ENCODE results near the gene DST.
A peak's percentile ranks its signal among the peaks of the same experiment; 100 is the strongest.
"Not testable (repeated sequence)": the region's sequence is repeated elsewhere in the genome, so short reads cannot be mapped to it uniquely, and the experiment has no call there.

DST gene

DNA sequence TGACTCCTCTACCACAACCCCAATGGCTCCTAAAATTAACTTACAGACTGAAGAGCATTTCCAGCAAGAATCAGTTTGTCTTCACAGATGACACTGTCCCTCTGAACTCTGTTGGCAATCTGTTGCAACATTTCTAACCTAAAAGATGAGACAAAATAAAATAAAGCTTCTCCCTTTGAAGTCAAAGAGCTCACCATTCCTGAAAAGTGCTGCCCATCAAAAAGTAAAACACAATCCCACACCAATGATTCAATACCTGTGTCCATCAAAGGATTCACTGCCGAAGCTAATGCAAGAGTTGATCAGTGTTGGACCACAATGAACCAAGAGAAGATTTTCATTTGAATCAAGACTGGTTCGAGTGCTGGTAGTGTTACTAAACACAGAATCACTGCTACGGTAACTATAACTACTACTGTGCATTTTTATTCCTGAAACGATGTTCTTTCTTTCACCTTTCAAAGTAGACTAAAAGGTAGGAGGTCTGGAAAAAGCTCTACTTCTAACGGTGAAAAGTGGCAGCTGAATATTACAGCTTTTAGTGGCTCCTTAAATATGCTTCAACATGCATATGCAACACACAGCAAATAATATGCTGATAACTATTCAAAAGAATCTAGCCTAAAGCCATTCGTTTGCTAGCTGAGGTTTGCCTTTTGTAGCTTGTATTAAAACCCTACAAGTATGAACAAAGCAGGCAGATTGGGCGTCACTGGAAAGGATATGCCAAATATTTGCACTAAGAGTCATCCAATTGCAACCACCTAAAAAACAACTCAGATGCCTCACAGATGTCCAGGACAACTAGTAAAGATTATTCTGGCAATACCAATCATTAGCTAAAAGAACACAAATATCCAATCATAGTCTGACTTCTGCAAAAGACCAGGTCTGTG lies at the start of gene DST:
Gene DST (minus strand): TSS at position 524 of the 896 bp plus-strand sequence.
- peak; percentile 93 for DNase-seq

DNA sequence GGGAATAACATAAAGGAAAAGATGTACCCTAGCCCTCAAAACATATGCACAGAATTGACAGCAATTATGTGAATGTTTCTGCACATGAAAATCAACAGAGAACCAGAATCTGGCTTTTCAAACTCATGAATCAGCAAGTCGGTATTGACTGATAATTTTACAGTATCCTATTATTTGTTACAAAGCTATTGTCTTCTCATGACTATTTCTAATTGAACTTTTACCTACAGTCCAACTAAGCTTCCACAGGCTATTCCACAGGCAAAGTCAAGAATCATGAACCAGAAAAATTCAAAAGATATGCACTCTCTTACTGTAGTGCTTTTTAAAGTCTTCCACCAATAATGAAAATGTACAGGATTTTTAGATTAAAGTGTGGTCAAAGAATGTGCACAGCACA lies 49.1 kb upstream of the DST start:
- no peak for DNase-seq

DNA sequence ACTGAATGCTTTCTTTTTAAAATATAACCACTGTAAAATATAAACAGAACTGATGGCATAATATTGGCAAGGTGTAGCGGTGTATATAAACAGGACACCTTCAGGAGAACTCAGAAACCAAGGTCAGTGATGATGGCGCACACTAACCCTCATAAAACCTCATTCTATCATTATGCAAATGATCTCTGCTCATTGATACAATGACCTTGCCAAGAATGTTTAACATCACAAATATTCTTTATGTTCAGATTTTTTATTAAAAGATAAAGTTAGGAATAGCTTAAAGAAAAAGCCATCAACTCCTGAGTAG lies 48.6 kb upstream of the DST start:
- DNase-seq = no peak

DNA sequence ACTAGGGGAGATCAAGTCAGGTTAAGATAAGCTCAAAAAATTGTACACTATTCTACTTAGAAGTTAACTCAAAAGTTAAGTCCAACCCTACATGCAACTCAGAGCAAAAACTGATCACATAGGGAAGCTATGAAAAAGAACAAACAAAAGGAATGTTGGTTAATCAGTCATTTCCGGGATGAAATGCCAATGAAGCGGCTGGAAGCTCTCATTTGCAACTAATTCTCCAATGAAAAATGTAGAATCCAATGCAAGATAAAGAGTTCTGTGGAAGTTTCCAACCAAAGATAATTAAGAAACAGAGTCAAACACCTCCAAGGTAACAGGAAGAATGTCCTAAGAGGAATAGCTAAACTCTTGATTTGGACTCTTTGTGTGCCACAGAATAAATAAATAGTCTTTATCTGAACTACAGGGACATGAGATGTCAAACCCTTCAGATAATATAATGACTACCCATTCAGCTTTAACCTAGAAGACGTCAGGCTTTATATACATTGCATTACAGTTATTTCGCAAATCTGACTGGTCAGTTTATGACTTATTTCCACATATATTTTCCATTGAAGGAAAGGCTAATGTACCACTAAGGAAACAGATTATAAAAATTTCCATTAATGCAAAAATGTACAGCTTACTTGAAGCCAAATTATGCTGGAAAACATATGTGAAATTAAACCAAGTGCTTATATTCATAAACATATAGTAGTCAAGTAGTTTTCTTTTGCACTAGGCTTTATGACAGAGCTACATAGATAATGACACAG lies 48.0 kb upstream of the DST start:
- DNase-seq = peak; percentile 69

DNA sequence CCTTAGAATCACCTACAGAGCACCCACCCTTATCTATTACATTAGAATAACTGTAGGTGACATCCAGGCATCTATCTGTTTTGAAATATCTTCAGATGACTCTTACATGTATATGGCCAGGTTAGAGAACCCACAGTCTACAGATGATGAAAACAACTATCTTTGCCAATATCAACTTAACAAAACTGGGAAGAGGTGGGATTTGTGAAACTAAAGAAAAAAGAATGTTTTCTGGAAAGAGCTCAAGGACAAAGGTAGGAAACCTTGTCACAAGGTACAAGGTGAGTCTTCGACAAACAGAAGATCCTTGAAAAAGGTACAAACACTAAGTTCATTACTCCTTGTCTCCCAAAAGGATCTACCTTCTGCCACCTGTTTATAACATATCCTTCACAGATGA lies 47.0 kb upstream of the DST start:
- DNase-seq = no peak

DNA sequence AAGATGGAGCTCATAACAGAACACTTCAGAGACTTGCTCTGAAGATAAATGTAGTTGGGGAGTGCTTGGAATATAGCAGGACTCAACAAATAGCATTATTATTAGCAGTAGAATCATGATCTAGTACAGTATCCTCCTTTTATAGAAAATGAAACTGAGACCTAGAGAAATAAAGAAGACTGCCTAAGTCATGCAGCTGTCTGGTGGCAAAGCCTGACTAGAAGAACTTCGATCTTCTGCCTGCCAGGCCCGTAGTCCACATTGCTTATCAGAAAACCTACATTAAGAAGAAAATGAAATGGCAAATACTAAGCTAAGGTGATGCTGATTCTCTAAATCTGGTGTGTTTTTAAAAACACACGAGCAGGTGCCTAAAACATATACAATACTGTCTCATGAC lies 46.4 kb upstream of the DST start:
- no peak for DNase-seq

DNA sequence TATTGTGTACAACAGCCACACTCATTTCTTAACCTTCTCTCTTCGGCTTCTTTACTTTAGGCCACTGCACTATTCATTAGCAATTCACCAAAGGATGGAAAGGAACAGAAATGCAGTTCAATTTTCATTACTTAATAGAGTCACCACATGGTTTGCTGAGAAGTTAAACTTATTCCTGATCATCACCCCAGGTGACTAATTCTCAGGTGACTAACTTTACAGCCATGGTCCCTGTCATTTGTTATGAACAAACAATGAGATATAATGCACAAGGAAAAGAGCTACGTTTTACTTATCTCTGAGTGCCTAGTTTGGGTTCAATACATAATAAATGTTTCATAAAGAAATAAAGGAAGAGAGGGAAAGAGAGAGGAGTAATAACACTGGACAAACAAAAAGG lies 45.8 kb upstream of the DST start:
- no peak for DNase-seq

DNA sequence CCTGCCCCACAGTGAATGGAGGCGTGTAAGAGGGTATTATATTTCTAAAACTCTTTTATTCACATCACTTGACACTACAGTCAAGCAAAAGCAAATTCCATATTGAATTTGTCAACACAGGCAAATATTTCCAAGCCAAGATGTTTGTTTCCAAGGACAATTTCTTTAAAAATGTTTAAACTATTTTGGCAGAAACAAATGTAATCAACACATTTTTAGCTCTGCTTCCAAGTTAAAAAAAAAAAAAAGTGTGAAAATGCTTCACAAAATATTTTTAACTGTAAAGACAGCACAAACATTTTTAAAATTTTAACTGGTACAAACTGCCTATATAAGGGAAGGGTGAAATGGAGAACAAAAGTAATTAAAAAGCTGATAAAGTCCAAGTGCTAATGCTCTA lies 44.9 kb upstream of the DST start:
- DNase-seq = no peak

DNA sequence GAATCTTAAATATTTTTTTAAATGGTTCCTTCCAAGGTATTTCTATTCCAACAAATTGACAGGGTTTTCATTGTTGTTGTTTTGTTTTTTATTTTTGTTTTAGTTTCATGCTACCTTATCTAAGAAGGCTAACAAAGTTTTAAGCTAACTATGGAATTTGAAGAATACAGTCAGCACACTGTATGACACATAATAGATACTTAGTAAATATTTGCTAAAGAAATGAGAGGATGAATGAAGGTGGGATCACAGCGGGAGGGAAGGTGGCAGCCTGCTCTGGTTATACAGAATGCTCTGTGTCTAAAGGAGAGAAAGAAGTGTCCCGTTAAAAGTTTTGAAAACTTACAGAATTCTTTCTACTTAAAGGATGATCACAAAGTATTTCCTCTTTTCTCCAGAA lies 43.7 kb upstream of the DST start:
- no peak for DNase-seq

DNA sequence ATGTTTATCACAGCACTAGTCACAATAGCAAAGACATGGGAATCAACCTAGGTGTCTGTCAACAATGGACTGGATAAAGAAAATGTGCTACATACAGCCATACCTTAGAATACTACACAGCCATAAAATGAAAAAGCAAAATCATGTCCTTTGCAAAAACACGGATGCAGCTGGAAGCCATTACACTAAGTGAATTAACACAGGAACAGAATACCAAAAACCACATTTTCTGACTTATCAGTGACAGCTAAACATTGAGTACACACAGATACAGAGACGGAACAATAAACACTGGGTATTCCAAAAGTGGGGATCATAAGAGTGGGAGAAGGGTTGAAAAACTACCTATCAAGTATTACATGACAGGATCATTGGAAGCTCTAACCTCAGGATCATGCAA lies 43.3 kb upstream of the DST start:
- no peak for DNase-seq

DNA sequence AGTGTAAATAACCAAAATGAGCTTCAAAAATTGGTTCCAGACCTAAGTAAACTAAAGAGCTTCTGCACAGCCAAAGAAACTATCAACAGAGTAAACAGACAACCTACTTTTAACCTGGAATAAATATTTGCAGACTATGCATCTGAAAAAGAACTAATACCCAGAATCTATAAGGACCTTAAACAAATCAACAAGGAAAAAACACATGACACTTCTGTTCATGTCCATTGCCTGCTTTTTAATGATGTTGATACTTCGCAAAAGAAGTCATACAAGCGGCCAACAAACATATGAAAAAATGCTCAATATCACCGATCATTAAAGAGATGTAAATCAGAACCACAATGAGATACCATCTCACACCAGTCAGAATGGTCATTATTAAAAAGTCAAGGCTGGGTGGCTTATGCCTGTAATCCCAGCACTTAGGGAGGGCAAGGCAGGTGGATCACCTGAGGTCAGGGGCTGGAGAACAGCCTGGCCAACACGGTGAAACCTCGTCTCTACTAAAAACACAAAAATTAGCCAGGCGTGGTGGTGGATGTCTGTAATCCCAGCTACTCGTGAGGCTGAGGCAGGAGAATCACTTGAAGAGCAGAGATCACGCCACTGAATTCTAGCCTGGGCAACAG lies 42.5 kb upstream of the DST start:
- no peak for DNase-seq

DNA sequence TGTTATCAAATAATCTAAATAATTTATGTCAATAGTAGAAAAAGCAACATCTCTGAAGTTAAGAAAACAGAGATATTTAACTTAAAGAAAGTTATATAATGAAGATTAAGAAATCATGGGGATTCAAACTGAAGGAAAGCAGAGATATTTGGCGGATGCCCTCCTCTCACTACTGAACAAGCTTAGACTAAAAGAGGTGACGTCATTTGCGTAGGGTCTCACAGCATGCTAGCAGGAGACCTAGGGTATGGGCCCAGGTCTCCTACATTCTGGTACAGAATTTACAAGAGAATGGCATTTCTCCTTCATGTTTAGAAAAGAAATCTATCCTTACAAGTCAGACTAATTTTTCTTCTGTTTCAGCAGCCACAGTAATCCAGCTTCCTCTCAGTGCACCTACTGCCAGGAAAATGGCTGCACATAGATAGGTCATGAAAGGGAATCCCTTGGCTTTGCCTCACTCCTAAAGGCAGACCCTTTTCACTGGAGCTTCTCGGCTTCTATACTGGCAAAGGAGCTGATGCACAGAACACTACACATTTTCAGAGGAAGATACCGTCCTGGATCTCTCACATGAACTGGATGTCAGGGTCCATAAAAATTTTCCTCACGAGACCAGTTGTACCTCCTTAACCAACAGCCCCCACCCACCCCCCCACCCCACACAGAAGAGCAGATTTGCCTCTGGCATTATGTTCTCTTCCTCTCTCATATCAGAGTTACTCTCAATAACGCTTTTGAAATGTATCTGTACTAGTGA lies 41.8 kb upstream of the DST start:
- DNase-seq = no peak

DNA sequence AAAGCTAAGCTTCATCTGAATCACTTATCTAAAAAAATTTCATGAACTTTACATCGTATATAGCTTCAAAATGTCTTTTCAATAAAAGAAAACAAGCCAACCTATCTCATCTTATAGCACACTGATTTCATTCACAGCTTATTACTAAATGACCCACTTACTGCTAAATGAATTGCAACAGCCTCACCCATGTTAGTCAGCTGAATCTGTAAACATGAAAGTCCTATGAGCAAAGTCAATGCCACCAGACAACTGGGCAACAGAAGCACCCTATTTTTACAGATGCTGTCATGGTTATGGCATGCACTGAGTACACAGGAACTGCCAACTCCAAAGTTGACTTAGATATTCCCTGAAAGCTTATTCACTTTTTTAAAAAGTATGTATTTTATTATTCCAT lies 41.2 kb upstream of the DST start:
- peak; percentile 61 for DNase-seq

DNA sequence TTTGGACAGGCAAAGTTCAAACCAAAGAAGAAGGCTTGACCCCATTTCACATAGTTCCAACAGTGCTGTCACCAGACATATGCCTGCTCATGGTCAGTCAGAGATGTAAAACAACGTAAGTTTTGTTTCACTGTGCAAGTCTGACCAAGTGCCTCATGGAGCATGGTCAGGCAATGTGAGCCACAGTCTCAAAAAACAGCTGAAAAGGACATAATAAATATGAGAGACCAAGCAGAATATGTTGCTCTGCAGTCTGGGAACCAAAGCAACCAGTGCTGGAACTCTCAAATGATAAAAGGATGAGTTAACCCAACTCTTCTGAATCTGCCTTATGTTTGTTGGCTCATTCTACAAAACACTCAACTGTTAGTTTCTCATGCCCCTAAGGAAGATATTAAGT lies 39.9 kb upstream of the DST start:
- DNase-seq = no peak

DNA sequence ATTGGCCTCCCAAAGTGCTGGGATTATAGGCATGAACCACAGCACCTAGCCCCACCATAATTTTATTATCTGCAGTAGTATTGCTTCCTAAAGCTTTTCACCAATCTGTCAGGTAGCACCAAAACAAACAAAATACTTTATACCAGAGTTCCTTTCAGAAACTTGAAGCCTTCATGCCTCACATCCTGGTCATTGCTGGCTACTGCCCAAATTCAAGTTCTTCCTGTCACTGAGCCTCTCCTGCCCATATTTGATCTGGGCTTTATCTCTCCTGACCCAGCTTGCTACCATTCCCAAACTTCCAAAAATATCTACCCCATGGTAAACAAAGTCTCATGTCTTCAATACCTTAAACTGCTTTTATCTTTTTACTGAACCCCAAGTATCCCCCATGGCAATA lies 34.9 kb upstream of the DST start:
- DNase-seq = peak; percentile 31

DNA sequence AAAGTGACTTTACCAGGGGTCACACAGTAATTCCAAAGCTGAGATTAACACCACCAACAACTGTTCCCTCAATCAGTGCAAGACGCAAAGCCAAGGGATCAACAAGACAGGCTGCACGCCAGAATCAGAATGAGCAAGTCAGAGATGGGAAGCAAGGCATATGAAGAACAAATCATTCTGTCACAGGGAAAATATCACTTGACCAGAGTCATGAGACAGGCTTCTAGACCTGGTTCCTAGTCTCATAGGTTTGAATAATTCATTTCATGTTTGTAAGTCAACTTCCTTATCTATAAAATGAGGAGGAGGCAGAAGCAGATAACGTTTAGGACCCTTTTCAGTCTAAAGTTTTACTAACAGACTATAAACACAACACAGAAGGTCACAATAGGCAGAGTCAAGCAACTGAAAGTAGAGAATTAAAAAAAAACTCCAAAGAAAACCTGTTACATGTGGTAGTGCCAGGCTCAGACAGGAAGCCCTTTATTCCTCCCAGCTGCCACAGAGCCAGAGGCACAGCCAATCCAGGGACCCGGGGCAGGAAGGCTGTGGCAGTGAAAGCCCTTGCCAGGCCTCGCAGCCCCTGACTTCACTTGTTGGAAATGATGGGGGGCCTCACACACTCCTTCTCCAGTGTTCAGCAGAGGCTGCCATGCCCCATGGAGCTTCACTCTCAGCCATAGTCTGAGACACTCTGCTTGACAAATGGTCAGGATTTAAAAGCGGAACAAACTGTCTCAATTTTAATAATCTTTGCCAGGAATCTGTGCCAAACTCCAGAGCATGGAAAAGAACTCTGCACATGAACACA lies 29.2 kb upstream of the DST start:
- DNase-seq = no peak

DNA sequence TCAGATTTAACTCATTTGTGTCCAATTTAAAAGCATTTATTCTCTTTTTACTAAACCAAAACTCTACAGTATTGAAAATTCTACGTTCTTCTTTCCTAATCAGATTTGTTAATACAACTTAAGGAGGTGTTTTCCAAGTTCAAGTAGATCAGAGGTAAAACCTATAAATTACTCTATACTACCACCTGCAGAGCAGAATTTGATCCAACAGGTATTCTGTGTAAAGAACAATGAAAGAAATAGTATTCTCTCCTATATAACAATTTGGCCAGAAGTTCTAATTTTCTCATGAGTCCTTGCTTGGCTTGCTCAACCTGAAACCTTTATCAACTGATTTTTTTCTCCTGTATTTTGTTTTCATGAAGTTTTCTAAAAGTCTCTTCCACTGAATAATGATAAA lies 28.5 kb upstream of the DST start:
- no peak for DNase-seq

DNA sequence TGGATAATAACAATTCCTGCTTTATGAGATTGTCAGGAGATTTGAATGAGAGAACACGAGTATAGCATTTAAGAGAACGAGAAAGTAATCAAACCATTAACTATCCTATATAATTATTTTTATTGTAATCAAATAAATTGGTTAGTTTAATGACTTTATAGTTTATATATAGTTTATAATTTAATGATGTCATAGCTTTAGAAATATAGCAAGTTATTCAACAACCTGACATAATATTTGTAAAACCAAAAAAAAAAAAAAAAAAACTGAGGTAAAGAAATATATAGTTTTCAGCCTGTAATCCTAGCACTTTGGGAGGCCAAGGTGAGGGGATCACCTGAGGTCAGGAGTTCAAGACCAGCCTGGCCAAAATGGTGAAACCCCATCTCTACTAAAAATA lies 26.4 kb upstream of the DST start:
- no peak for DNase-seq

DNA sequence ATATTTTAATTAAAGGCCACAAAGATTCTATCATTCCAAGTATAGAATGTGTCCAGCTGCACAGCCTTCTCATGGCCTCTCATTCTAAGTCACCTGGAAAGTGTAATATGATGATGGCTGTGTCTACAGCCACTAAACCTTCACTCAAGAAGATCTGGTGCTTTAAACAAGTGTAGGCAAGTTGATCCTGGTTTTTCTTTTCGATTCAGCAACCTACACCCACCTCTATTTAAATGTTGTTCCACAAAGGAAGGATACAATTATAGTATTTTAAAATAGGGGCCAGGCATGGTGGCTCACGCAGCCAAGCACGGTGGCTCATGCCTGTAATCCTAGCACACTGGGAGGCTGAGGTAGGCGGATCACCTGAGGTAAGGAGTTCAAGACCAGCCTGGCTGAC lies 25.5 kb upstream of the DST start:
- DNase-seq = no peak

DNA sequence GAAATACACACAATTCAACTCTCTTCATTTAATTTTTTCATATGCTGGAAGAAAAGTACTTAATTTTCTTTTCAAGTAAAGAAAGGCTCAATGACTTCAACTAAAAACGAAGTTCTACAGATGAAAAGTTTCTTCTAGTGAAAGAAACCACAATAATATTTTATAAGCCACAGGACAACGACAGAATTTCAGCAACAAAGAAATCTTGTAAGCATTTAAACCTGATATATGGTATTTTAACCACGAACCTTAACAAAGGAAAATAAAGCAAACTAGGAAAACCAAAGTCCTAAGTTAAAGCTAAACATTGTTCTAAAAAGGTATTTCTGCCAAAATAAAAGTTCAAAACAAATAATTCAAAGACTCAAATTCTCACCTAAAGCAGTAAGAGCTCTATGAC lies 24.6 kb upstream of the DST start:
- no peak for DNase-seq

DNA sequence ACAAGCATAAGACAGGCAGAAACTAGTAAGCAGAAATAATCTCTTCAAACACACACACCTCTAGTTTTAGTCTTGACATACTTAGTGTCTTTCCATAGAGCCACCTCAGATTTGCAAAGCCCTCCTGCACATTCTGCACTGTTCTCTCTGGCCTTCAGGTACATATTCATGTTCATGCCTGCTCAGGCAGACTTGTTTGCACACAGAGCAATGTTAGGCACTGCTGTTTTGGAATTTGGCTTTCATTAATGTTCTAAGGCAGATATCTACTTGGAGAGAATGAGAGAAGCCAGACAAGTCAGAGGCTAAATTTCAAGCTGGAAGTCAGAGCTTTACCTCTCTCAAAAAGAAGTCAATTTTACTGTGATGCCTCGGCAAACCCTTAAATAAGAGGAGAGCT lies 21.3 kb upstream of the DST start:
- DNase-seq = no peak

DNA sequence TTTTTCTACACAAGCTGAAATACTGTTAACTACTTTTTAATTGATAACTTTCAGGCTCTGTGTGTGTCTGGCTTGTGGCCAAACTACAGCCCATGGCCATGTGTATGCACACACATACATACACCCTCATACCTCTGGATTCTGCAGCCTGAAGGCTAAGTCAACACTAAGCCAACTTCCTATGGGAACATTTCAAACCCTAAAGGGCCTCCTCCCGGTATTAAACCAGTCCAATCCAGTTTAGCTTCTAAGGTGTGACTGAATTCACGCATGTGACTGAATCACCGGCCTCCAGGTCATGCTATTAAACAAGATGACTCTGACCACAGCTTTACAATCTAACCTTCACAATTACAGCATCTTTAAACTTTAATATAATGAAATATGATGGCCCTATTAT lies 20.7 kb upstream of the DST start:
- DNase-seq = no peak

DNA sequence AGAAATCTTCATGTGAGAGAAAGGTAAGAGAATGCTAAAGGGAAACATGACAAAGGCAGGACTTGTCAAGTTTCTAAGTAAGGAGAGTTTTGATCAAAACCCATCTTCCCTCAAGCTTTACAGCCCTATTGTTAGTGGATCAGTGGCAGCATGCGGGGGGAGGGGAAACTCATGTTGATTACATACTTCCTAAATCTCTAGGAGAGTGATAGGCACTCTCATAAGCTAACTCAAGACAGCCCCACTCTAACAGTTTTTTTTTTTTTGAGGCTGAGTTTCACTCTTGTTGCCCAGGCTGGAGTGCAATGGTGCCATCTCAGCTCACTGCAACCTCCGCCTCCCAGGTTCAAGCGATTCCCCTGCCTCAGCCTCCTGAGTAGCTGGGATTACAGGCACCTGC lies 18.6 kb upstream of the DST start:
- not testable (repeated sequence) for DNase-seq

Measured in fibroblast of upper back skin (primary cell).